ENCODE data around the gene RBM33. TPM values are rescaled to one million over a fixed set of nuclear protein-coding genes. Genes with fewer than 3 reads are reported as not detected.
A peak's percentile ranks its signal among the peaks of the same experiment; 100 is the strongest.

Gene RBM33
- total and polyA plus RNA-seq, 2 of the 13 experiments (the other 11 are each of a cell fraction or from before 2014, with no cell fraction given), result 12.4 to 28.9 TPM

DNA sequence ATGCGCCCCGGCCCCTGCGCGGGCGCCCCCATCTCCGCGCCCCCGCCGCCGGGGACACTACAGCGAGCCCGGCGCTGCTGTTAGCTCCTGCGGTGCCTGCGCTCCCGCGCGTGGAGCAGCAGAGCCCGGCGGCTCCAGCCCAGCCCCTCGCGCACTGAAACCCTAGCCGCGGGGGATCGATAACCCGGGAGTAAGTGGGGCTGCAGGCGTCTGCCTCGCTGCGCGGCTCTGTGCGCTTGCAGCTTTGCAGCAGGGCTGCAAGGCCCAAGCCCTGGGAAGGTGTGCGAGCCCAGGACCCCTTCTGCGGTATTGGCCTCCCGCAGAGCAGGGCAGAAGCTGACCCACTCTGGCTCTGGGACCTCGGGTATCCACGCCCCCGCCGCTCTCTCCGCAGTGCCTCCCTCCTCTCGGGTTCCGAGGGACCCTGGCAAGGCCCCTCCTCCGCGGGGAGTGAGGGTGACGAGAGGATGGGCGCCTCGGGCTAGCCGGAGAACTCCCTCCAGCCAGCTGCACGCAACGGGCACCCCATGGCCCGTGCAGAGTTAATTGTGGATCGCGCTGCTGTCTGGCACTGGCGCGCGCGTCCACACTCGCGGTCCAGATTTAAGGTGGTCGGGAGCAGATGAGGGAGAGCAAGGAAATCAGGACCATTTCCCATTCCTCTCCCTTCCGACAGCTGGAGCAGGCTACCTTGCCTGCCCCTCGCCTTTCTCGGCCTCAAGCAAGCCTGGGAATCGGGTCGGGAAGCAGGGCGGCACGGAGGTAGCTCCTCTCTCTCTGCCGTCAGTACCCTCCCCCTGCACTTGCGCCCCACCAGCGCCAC is 165.7 kb downstream of the RBM33 start (continued):
- TF ChIP-seq AHR (CRISPR knock-in tag; IDR thresholded peaks at IDR 0.05) (no peak), FOXA3 (CRISPR knock-in tag; IDR thresholded peaks at IDR 0.05) (no peak), ZNF282 (IDR thresholded peaks at IDR 0.05; ENCODE audit: partially characterized antibody) (no peak), RFX3 (CRISPR knock-in tag; IDR thresholded peaks at IDR 0.05) (no peak), SOX6 (IDR thresholded peaks at IDR 0.05) (no peak), SOX6 (CRISPR knock-in tag; IDR thresholded peaks at IDR 0.05) (no peak; the same call in 1 of the 2 replicates), TBX3 (IDR thresholded peaks at IDR 0.05; ENCODE audit: borderline replicate concordance) (no peak), RXRA (CRISPR knock-in tag; IDR thresholded peaks at IDR 0.05) (peak; percentile 50), ZNF276 (CRISPR knock-in tag; IDR thresholded peaks at IDR 0.05; ENCODE audit: low read depth) (peak; percentile 99), SRSF9 (IDR thresholded peaks at IDR 0.05; ENCODE audit: borderline replicate concordance, insufficient read depth, low read depth, low read length, poor library complexity, severe bottlenecking) (no peak), ZBTB42 (CRISPR knock-in tag; IDR thresholded peaks at IDR 0.05) (no peak), SRF (IDR thresholded peaks at IDR 0.05; ENCODE audit: low read depth, low read length) (no peak), ZNF567 (CRISPR knock-in tag; IDR thresholded peaks at IDR 0.05; ENCODE audit: borderline replicate concordance) (no peak), PCBP1 (IDR thresholded peaks at IDR 0.05; ENCODE audit: borderline replicate concordance, low read depth, low read length) (no peak), ARNT2 (CRISPR knock-in tag; IDR thresholded peaks at IDR 0.05; ENCODE audit: low read depth) (no peak), ZNF260 (CRISPR knock-in tag; IDR thresholded peaks at IDR 0.05; ENCODE audit: borderline replicate concordance, low read depth) (no peak), ZNF841 (CRISPR knock-in tag; IDR thresholded peaks at IDR 0.05; ENCODE audit: borderline replicate concordance) (no peak), BORCS8-MEF2B (CRISPR knock-in tag; IDR thresholded peaks at IDR 0.05) (0 out of 2 replicates have a peak, but pooled peaks have one; percentile 30), ZNF274 (CRISPR knock-in tag; IDR thresholded peaks at IDR 0.05) (peak; percentile 55; the same call in 1 of the 2 replicates), AGO2 (optimal IDR thresholded peaks at IDR 0.05; ENCODE audit: low read depth, low read length) (peak; percentile 38), TCF7 (IDR thresholded peaks at IDR 0.05; ENCODE audit: low read depth) (no peak), KDM1A (CRISPR knock-in tag; IDR thresholded peaks at IDR 0.05) (no peak), MAZ (IDR thresholded peaks at IDR 0.05; ENCODE audit: borderline replicate concordance, low read depth, low read length) (no peak), MAZ (CRISPR knock-in tag; IDR thresholded peaks at IDR 0.05; ENCODE audit: low read depth) (no peak; the same call in 1 of the 2 replicates), PHF8 (CRISPR knock-in tag; IDR thresholded peaks at IDR 0.05) (no peak), RCOR2 (CRISPR knock-in tag; IDR thresholded peaks at IDR 0.05) (no peak), TCF7L2 (IDR thresholded peaks at IDR 0.05; ENCODE audit: low read depth, low read length) (no peak), ZFX (CRISPR knock-in tag; IDR thresholded peaks at IDR 0.05; ENCODE audit: low read depth) (peak; percentile 39; the same call in 1 of the 2 replicates)
- TF ChIP-seq, protein P1, sequence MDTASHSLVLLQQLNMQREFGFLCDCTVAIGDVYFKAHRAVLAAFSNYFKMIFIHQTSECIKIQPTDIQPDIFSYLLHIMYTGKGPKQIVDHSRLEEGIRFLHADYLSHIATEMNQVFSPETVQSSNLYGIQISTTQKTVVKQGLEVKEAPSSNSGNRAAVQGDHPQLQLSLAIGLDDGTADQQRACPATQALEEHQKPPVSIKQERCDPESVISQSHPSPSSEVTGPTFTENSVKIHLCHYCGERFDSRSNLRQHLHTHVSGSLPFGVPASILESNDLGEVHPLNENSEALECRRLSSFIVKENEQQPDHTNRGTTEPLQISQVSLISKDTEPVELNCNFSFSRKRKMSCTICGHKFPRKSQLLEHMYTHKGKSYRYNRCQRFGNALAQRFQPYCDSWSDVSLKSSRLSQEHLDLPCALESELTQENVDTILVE (CRISPR knock-in tag; IDR thresholded peaks at IDR 0.05), result no peak
